Coronary artery (tissue), 2 donors: ENCODE data around the gene STK40.
A peak's percentile ranks its signal among the peaks of the same experiment; 100 is the strongest.

ENCODE experiments used
- DNase-seq: peaks from one replicate; pipeline ENCODE4 v3.0.0-alpha.2; 2017; ENCODE audit warnings: low spot score
- H3K27ac ChIP-seq, 2 donors: fragments of 200-600 bp; sonication (generic); one replicate each; pipeline ENCODE4 v1.5.1; 2016 to 2019
- H3K4me3 ChIP-seq: fragments of 200-600 bp; sonication (generic); 2 replicates; pipeline ENCODE4 v1.5.1; 2016; ENCODE audit warnings: mild to moderate bottlenecking, moderate library complexity
- CTCF ChIP-seq: fragments of 200-600 bp; sonication (generic); IDR thresholded peaks from one replicate; pipeline ENCODE4 v1.5.1; 2019; ENCODE audit warnings: antibody characterized with exemption

Gene STK40

GRCh38 chr1:36382669-36383068 is 3.1 kb downstream of the STK40 start:
- peak overlapping the region; percentile 22 to 30 for H3K27ac ChIP-seq
- H3K4me3 ChIP-seq: no peak overlapping the region
- no peak for DNase-seq
- no peak for TF ChIP-seq CTCF

- DNase-seq: no peak
- H3K4me3 ChIP-seq: no peak overlapping the region
- TF ChIP-seq CTCF: no peak
- peak overlapping the region; percentile 22 to 30 for H3K27ac ChIP-seq
Measured at GRCh38 chr1:36382231-36382630, 3.5 kb downstream of the STK40 start.

GRCh38 chr1:36381405-36381804 is 4.3 kb downstream of the STK40 start:
- TF ChIP-seq CTCF: no peak
- peak overlapping the region in 1 of 2 donors; percentile 38 for H3K27ac ChIP-seq
- no peak for DNase-seq
- no peak overlapping the region for H3K4me3 ChIP-seq

GRCh38 chr1:36380782-36381181 is 4.9 kb downstream of the STK40 start:
- no peak for TF ChIP-seq CTCF
- Histone ChIP-seq H3K27ac (peak overlapping the region in 1 of 2 donors; percentile 38), H3K4me3 (no peak overlapping the region)
- no peak for DNase-seq

GRCh38 chr1:36380143-36380619 is 5.5 kb downstream of the STK40 start:
- no peak for DNase-seq
- H3K4me3 ChIP-seq: no peak overlapping the region
- no peak for TF ChIP-seq CTCF
- H3K27ac ChIP-seq: peak overlapping the region in 1 of 2 donors; percentile 38

DNA sequence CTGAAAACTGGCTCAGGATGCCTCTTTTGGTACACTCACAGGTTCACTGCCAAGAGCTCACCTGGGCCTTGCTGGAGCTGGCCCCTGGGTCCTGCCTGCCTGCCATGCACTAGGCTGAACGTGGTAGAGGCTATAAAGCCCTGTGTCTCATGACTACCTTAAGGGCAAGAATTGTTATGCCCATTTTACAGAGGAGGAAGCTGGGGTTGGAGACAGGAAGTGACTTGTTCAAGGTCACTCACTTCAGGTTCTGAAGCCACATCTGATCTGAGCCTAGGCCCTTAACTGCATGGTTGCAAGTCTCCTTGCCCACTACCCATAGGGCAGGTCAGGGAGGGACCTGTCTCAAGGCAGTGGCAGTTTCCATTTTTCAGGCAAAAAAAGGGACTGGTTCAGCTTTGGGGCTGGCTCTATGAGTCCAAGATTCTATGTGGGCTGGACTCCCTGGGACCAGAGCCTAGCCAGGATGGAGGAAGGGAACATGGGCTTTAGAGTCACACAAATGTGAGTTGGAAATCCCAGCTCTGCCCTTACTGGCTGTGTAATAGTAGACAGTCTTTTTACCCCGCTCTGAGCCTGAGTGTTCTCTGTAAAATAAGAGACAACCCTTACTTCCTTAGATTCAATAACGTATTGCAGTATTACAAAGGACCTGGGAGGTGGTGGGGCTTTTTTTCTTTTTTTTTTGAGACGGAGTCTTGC is 7.8 kb downstream of the STK40 start:
- TF ChIP-seq CTCF: no peak
- Histone ChIP-seq H3K4me3 (no peak overlapping the region), H3K27ac (no peak overlapping the region)
- no peak for DNase-seq

- TF ChIP-seq CTCF: no peak
- H3K4me3 ChIP-seq: no peak overlapping the region
- peak overlapping the region; percentile 88 to 91 for H3K27ac ChIP-seq
- DNase-seq: no peak
Measured at GRCh38 chr1:36372617-36373016, 13.1 kb downstream of the STK40 start.
